HG02759 (cell line): ENCODE measurements around the gene TBC1D32.
A peak's percentile ranks its signal among the peaks of the same experiment; 100 is the strongest.
"Not testable (repeated sequence)": the region's sequence is repeated elsewhere in the genome, so short reads cannot be mapped to it uniquely, and the experiment has no call there.

Experiments
- ATAC-seq: cut with Tn5 transposase; IDR thresholded peaks from one replicate; pipeline ENCODE4 v1.9.1; 2021; ENCODE audit warnings: mild to moderate bottlenecking, moderate library complexity; ENCODE audit not compliant: unreplicated experiment

TBC1D32 gene

DNA sequence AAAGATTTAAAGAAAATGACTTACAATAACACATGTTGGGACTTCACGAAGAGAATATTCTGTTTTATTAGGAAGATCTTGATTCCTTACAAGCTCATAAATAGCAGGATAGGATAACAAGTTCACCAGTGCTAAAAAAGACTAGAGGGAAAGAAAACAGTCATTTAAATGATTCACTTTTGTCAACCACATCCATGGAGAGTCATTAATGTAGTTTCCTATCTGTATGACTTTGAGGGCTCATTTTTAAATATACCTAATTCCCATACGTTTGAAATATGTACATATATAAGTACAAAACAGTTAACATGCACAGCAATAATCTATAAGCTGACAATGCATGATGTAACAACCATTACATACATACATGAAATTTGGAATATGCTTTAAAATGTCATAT, 111.1 kb downstream of the TBC1D32 start:
- no peak for ATAC-seq

DNA sequence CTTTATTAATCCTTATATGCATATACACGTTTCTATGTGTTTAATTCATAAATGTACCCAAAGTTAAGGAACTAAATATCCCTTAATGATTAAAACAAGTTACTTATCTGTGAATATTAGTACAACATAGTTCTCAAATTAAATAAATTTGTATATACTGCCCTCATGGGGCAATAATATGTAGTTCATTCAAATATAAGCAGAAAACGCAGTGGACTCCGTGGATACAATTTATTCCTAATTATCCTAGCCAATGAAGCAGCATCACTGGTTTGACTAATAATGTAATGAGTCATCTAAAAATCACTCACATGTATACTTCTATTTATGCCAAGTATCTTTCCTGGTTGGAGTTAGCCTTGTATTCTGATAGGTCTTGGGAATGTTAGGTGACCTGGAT, 111.6 kb downstream of the TBC1D32 start:
- ATAC-seq = no peak

DNA sequence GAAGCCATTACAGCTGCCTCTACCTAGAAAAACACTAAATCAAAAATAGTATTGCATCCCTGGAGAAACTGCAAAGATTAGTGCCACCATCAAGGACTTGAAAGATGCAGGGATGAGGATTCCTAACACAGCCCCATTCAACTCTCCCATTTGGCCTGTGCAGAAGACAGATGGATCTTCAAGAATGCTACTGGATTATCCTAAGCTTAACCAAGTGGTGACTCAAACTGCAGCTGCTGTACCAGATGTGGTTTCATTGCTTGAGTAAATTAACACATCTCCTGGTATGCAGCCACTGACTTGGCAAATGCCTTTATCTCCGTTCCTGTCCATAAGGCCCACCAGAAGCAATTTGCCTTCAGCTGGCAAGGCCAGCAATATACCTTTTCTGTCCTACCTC, 117.4 kb downstream of the TBC1D32 start:
- no peak for ATAC-seq

DNA sequence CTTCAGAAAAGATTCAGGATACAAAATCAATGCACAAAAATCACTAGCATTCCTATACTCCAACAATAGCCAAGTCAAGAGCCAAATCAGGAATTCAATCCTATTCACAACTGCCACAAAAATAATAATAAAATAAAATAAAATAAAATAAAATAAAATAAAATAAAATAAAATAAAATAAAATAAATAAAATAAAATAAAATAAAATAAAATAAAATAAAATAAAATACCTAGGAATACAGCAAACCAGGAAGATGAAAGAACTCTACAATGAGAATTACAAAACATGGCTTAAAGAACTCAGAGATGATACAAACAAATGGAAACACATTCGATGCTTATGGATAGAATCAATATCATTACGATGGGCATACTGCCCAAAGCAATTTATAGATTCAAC, 120.9 kb downstream of the TBC1D32 start:
- not testable (repeated sequence) for ATAC-seq

DNA sequence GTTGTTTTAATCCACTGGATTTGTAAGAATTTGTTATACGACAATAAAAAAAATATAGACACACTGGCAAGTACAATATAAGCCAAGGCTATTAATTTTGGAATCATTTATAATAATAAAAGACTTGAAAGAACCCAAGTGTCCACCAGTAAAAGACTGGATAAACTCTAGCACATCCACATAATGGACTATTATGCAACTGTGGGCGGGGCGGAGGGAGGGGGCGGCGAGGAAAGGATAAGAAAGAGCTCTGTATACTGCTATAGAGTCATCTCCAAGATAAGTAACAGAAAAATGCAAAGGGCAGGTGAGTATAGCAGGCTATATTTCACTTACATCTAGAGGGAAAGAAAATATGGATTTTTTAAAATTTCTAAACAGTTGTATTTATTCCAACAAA, 123.3 kb downstream of the TBC1D32 start:
- ATAC-seq = no peak

DNA sequence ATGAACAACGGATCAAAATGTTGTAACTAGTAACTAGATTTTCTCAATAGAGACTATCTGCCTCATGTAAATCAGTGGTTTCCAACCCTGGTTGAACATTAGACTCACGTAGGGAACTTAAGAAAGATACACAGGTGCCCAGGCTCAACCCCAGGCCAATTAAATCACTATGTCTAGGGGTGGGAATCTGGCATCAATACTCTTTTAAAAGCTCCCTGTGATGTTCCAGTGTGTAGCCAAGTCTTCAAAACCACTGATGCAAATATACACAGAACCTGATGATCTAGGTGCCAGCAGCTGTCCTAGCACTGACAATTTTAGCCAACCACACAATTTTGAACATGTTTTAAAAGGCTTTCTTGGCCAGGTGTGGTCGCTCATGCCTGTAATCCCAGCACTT, 128.7 kb downstream of the TBC1D32 start:
- ATAC-seq = peak; percentile 86

DNA sequence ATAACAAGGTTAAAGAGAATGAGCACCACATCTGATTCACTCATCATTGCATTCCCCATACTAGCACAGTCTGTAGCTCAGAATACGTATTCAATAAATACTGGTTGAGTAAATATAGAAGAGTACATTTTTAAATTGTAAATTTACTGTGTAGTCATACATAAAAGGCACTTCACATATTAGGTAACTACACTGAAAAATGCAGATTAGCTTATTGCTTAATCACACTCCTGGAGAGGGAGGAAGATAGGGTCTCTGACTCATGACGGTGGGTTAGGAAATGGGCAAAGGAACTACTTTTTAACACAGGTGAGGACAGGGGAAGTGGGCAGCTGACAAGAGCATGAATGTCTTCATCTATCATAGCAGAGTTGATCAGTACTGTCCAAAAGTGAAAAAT, 133.2 kb downstream of the TBC1D32 start:
- ATAC-seq = no peak

DNA sequence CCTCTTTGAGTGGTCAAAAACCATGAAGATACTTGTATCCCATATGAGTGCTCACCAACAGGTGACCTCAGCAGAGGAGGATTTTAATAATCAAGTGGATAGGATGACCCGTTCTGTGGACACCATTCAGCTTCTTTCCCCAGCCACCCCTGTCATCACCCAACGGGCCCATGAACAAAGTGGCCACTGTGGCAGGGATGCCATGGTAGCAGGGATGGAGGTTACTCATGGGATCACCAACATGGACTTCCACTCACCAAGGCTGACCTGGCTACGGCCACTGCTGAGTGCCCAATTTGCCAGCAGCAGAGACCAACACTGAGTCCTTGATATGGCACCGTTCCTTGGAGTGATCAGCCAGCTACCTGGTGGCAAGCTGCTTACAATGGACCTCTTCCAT, 138.2 kb downstream of the TBC1D32 start:
- not testable (repeated sequence) for ATAC-seq

DNA sequence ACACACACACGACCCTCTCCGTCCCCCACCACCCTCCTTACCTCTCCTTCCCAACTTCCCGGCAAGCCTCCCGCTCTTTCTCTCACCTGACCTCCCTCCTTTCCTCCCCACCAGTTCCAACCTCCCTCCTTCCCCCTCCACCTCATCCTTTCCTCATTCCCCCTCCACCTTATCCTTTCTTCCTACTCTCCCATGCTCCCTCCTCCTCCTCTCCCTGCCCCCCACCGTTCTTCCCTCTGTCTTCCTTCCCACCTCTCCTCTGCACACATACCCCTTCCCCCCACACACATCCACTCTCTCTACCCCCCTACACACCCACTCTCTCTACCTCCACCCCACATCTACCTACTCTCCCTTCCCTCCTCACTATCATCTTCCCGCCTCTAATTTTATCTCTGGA, 144.2 kb downstream of the TBC1D32 start:
- ATAC-seq = no peak

DNA sequence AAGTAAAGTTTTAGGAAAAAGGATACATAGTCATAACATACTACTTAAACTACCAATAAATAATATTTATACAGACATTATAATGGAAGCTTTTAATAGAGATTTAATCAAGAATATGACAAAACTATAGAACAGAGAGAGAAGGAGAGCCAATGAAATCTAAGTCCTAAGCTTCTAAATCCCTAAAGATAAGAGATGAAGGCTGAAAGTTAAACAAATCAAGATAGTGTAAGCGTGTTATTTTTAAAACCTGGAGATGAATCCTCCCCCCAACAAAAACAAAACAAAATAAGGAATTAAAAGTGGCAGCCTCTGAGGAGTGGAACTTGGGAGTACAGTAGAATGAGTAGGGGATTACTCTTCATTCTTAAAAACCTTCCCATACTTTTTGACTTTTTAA, 145.9 kb downstream of the TBC1D32 start:
- no peak for ATAC-seq

DNA sequence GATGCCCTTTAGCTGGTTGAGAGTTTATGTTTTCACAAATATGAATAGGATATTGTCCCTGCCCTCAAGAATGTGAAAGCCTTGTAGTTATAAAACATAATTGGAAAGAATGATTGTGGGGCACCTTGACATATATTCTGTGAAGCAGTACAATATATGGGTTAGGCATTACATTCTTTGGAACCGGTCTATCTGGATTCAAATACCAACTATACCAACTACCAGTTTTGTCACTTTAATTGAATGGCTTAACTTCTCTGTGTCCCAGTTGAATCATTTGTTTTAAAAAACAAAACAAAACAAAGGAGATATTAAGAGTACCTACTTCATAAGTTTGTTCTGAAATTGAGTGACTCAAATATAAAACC, 146.5 kb downstream of the TBC1D32 start:
- ATAC-seq = no peak

DNA sequence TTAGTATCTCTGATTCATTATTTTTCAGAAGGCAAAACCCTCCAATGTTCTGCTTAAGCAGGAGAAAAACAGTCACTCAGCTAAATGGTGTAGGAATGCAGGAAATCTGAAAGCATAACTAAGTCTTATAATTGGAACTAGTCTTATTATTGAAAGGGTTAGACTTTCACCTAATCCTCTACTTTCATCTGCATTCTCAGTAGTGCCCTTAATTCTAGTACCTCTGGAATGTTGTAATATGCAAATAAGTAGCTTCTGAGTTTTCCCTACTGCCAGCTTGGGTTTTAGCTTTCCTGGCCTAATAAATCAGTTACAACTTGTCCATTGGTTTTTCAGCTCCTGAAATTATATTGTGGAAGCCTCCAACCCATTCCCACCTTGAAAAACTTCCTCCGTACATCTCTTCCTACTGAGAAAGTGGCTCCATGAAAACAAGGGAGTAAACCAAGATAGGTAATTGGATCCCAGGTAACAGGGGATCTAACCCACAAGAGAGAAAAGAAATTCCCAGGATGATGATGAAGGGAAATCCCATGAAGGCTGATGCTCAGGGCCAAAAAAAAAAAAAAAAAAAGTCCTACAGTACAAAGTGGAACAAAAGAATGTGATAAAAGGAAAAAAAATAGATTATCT, 147.0 kb downstream of the TBC1D32 start:
- ATAC-seq = no peak

DNA sequence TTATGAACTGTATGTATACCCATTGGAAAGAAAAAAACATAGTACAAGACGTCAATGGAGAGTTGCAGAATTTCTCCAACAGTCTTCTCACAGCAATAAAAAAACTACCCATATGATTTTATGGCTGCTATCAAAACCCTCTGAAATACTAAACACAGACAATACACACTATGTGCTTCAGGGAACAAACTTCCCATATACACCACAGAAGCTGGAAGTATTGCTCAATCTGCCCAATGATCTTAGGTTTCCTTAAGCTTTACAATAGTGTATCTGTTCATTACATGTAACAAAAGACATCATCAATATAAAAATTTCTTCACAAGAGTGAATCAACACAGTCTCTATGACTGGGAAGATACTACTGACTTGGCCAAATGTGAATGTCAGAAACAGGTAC, 150.5 kb downstream of the TBC1D32 start:
- ATAC-seq = no peak

DNA sequence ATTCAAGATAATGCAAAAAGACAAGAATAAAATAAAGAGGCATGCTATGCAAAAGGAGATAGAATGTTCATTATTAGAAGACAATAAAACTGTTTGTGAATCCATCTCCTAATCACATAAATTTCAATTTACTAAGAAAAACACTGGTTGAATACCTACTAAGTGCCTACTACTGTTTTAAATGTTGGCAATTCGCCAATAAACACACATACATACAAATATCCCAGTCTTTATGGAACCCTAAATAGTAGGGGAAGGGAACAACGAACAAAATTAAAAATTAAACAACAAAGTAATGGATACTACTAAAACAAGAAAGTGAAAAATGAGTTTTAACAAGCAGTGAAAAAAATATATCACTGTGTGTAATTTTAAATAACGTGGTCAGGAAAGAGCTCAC, 158.5 kb downstream of the TBC1D32 start:
- ATAC-seq = no peak

DNA sequence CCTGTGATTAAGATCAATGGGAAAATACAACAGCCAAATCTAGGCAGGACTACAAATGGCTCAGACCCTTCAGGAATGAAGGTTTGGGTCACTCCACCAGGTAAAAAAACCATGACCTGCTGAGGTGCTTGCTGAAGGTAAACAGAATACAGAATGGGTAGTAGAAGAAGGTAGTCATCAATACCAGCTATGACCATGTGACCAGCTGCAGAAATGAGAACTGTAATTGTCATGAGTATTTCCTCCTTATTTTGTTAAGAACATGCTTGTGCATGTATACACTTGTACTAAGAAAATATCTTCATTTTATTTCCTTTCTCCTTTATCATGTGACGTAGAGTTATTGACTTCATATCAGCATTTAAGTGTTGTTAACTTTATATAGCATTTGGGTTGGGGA, 161.8 kb downstream of the TBC1D32 start:
- ATAC-seq = not testable (repeated sequence)

DNA sequence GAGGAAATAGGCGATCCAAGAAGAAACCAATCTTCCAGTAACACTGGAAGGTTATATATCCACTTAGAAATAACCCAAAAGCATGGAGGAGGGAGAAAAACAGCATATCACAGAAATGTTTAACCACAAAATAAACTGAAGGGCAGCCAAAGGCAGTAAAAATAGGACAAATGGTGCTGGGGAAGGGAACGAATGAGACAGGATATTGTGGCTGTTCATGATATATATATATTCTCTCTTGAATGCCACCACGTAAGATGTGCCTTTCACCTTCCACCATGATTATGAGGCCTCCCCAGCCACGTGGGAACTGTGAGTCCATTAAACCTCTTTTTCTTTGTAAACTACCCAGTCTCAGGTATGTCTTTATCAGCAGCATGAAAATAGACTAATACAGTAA, 162.4 kb downstream of the TBC1D32 start:
- no peak for ATAC-seq

DNA sequence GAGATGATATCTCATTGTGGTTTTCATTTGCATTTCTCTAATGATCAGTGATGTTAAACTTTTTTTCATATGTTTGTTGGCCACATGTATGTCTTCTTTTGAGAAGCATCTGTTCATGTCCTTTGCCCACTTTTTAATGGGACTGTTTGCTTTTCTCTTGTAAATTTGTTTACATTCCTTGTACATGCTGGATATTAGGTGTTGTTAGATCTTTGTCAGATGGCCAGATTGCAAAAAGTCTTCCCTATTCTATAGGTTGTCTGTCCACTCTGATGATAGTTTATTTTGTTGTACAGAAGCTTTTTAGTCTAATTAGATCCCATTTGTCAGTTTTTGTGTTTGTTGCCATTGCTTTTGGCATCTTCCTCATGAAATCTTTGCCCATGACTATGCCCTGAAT, 172.4 kb downstream of the TBC1D32 start:
- no peak for ATAC-seq

DNA sequence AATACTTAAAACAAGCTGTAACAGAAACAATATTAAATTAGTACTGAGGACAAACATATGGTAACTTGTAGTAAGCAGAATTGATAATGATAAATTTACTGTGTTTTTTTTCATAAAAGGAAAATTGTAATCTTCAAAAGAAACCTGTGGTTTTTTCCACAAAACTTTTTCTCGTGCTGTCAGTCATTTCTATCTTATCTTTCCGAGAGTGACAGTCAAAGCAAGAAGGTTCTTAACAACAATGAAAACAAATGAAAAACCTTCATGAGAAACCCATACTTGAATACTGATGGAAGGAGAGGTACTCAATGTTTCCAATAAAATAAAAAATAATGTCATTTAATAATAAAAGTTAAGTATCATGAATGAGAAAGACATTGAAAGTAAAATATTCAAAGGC, 174.0 kb downstream of the TBC1D32 start:
- ATAC-seq = no peak

DNA sequence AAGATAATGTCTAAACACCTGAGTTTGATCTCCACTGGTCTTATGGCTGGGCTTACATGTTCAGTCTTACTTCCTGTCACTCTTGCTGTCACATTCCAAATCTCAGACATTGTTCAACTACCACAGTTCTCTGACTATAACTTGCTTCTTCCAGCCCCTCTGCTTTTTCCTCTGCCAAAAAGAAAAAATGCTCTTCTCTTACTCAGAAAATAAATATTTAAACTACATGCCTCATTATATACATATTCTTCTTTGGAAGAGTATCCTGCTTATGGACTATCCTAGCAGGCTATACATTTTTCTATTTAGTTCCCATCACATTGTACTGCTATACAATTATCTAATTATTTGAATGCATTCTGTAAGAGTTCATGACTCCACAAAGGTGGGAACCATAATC, 175.4 kb downstream of the TBC1D32 start:
- no peak for ATAC-seq

DNA sequence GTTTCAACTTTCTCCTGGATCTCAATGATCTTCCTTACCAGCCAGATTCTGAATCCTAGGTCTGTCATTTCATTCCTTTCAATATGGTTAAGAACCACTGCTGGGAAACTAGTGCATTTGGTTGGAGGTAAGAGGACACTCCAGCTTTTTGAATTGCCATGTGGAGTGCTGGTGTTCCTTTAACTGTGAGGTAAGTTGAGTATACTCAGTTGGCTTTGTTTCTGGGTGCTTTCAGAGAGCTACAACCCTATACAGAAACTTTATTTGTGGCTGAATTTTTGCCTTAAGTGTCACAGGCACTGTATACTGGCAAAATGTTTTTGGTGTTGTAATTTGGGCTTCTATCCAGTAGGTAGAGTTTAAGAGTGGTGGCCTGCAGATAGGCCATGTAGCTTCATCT, 175.8 kb downstream of the TBC1D32 start:
- no peak for ATAC-seq

DNA sequence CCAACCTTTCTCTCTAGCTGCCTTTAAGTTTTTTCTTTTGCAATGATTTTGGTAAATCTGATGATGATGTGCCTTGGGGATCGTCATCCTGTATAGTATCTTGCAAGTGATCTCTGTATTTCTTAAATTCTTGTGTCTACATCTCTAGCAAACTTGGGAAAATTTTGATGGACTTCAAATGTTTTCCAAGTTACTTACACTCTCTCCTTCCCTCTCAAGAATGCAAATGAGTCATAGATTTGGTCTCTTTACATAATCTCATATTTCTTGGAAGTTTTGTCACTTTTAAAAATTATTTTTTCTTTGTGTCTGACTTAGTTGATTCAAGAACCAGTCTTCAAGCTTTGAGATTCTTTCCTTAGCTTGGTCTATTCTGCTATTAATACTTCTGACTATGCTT, 176.4 kb downstream of the TBC1D32 start:
- ATAC-seq = no peak

DNA sequence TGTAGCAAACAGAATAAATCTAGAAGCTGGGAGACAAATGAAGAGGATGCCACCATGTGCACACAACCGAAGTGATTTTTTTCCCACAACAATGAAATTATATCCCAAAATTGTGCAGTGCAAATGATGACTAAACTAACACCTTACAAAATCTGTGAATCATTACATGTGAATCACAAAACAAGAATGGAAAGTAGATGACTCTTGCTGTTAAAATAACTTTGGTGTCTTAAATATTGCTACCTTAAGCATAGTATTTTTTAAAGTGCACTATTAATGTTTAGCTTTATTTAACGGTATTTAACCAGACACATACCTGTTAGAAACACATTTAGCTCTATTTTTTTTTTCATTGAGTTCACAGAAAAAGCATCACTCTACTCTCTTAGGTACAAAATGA, 190.8 kb downstream of the TBC1D32 start:
- no peak for ATAC-seq

DNA sequence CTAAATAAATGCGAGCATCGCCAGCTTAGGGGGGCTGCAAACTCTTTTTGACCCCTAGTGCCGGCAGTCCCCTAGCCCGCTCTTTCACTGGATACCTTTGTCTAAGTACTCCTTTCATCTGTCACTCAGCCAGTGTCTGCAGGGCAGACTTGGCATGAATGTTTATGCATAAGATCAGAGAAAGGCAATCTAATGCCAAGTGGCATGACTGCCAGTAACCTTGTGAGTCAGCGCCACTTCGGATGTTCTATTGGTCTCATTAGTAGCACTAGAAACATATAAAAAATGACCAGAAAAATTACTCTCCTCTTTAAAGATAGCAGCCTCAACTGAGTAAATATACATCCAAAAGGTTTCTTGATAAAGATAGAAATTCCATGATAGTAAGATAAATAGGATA, 192.2 kb downstream of the TBC1D32 start:
- no peak for ATAC-seq

DNA sequence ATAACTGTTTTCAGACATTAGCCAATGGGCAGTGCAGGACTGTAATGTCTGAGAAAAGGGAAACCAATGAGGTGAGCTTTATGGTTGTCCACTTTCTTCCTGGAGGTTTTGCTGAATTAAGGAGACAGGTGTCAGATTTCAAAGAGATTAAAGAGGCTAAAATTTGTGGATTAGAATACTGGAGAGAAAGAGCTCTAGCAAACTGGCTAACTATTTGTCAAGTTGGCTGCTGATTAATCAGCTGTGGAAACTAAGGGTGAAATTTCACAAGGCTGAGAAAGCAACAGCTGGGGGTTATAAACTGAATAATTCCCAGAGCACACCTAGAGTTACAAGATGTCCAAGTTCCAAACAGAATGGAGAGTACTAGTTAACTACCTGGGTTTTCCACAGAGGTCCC, 198.9 kb downstream of the TBC1D32 start:
- ATAC-seq = no peak
